HG03097 (cell line): Measurements from ENCODE around the gene RALB.

Experiments used
- ATAC-seq: cut with Tn5 transposase; IDR thresholded peaks from one replicate; pipeline ENCODE4 v1.9.1; 2021; ENCODE audit not compliant: unreplicated experiment, low FRiP score

RALB gene

GRCh38 chr2:120252225-120253020 lies at the start of gene RALB:
RALB (plus strand) TSS chr2:120252852; CDS start chr2:120278665, 25,813 bp downstream.
- ATAC-seq, result peak; percentile 87

- no peak for ATAC-seq
Observed at GRCh38 chr2:120203251-120204021, 49.2 kb upstream of the RALB start.

GRCh38 chr2:120204022-120204405 lies 48.6 kb upstream of the RALB start:
- ATAC-seq, result no peak

GRCh38 chr2:120204417-120204816 lies 48.2 kb upstream of the RALB start:
- no peak for ATAC-seq

GRCh38 chr2:120204945-120205670 lies 47.5 kb upstream of the RALB start:
- no peak for ATAC-seq

- ATAC-seq, result no peak
Observed at GRCh38 chr2:120206022-120206581, 46.5 kb upstream of the RALB start.

- ATAC-seq, result no peak
Observed at GRCh38 chr2:120208381-120209353, 44.0 kb upstream of the RALB start.

- ATAC-seq, result no peak
Observed at GRCh38 chr2:120209427-120210269, 43.0 kb upstream of the RALB start.

GRCh38 chr2:120210270-120210693 lies 42.4 kb upstream of the RALB start:
- no peak for ATAC-seq

- no peak for ATAC-seq
Observed at GRCh38 chr2:120218181-120218580, 34.5 kb upstream of the RALB start.

GRCh38 chr2:120219291-120219690 lies 33.4 kb upstream of the RALB start:
- no peak for ATAC-seq

GRCh38 chr2:120219766-120220165 lies 32.9 kb upstream of the RALB start:
- ATAC-seq, result no peak

GRCh38 chr2:120220756-120221155 lies 31.9 kb upstream of the RALB start:
- no peak for ATAC-seq

- no peak for ATAC-seq
Observed at GRCh38 chr2:120221616-120222015, 31.0 kb upstream of the RALB start.

- ATAC-seq, result no peak
Observed at GRCh38 chr2:120222186-120223033, 30.2 kb upstream of the RALB start.

GRCh38 chr2:120223034-120223912 lies 29.4 kb upstream of the RALB start, which contains the start of gene TMEM185B:
TMEM185B (minus strand) TSS chr2:120223400; CDS start chr2:120222976, 424 bp downstream.
- ATAC-seq, result peak; percentile 79

GRCh38 chr2:120224256-120224655 lies 28.4 kb upstream of the RALB start:
- no peak for ATAC-seq
